ENCODE data around the gene PTH2R.

GRCh38 chr2:208485390-208485789 lies 78.8 kb downstream of the PTH2R start:
- no peak for TF ChIP-seq POLR2A (IDR thresholded peaks at IDR 0.05; ENCODE audit: borderline replicate concordance, extremely low read depth, insufficient read depth, insufficient read length)
- TF ChIP-seq JUND (IDR thresholded peaks at IDR 0.05), result no peak

Data from HCT116 (cell line).